NT2/D1 (cell line): ENCODE results near the gene ANKRD13D.

Experiments
- SUZ12 ChIP-seq: IDR thresholded peaks from 2 replicates; pipeline ENCODE4 v1.6.1; 2011; ENCODE audit not compliant: insufficient read length, insufficient read depth; ENCODE audit errors: extremely low read depth
- YY1 ChIP-seq: IDR thresholded peaks from 2 replicates; pipeline ENCODE4 v1.6.1; 2011; ENCODE audit not compliant: insufficient read length, insufficient read depth
- ZNF274 ChIP-seq: IDR thresholded peaks from 2 replicates; pipeline ENCODE4 v1.6.1; 2011; ENCODE audit warnings: mild to moderate bottlenecking, low read depth, low read length

- TF ChIP-seq YY1 (no peak), SUZ12 (no peak), ZNF274 (no peak)
These were observed 43.1 kb downstream of the ANKRD13D start for GRCh38 chr11:67332081-67332691.
